ENCODE data around the gene DIDO1. TPM values are rescaled to one million over a fixed set of nuclear protein-coding genes. Genes with fewer than 3 reads are reported as not detected.

The DIDO1 gene
- total and polyA plus RNA-seq, 2 of the 13 experiments (the other 11 are each of a cell fraction or from before 2014, with no cell fraction given) = 75.0 to 75.1 TPM

GRCh38 chr20:62921119-62921687, 5.1 kb downstream of the DIDO1 start (continued):
- TF ChIP-seq FOXO4 (CRISPR knock-in tag; conservative IDR thresholded peaks at IDR 0.05) = no peak
- no peak for TF ChIP-seq ATF5 (CRISPR knock-in tag; IDR thresholded peaks at IDR 0.05; ENCODE audit: low read depth)
- TF ChIP-seq MLX (CRISPR knock-in tag; IDR thresholded peaks at IDR 0.05) = no peak
- no peak for TF ChIP-seq NFRKB (IDR thresholded peaks at IDR 0.05)
- 0 out of 2 replicates have a peak, but pooled peaks have one; percentile 52 for TF ChIP-seq SPEN (CRISPR knock-in tag; IDR thresholded peaks at IDR 0.05; ENCODE audit: low read depth)
- no peak for TF ChIP-seq ZNF703 (CRISPR knock-in tag; IDR thresholded peaks at IDR 0.05; ENCODE audit: borderline replicate concordance)
- no peak for TF ChIP-seq FLYWCH1 (CRISPR knock-in tag; IDR thresholded peaks at IDR 0.05)
- TF ChIP-seq ATF2 (CRISPR knock-in tag; IDR thresholded peaks at IDR 0.05) = 0 out of 2 replicates have a peak, but pooled peaks have one; percentile 57
- TF ChIP-seq SKI (IDR thresholded peaks at IDR 0.05; ENCODE audit: partially characterized antibody) = peak; percentile 82
- no peak for TF ChIP-seq FOXP4 (CRISPR knock-in tag; IDR thresholded peaks at IDR 0.05)
- no peak for TF ChIP-seq RBM39 (IDR thresholded peaks at IDR 0.05; ENCODE audit: low read depth, low read length, poor library complexity, severe bottlenecking)
- TF ChIP-seq HOXA3 (CRISPR knock-in tag; IDR thresholded peaks at IDR 0.05) = peak; percentile 64; the same call in 1 of the 2 replicates
- TF ChIP-seq ZNF607 (CRISPR knock-in tag; IDR thresholded peaks at IDR 0.05; ENCODE audit: borderline replicate concordance) = no peak
- no peak for TF ChIP-seq TIGD3 (CRISPR knock-in tag; IDR thresholded peaks at IDR 0.05; ENCODE audit: borderline replicate concordance)
- TF ChIP-seq ZBTB25 (CRISPR knock-in tag; IDR thresholded peaks at IDR 0.05) = 0 out of 2 replicates have a peak, but pooled peaks have one; percentile 52
- TF ChIP-seq MYPOP (CRISPR knock-in tag; IDR thresholded peaks at IDR 0.05) = no peak
- peak; percentile 62 for TF ChIP-seq ELF3 (CRISPR knock-in tag; IDR thresholded peaks at IDR 0.05)
- 0 out of 2 replicates have a peak, but pooled peaks have one; percentile 28 for TF ChIP-seq ZNF205 (CRISPR knock-in tag; IDR thresholded peaks at IDR 0.05)
- TF ChIP-seq CBX1 (IDR thresholded peaks at IDR 0.05; ENCODE audit: low read depth) = no peak
- TF ChIP-seq SOX5 (CRISPR knock-in tag; IDR thresholded peaks at IDR 0.05; ENCODE audit: borderline replicate concordance) = peak; percentile 53; the same call in 1 of the 2 replicates

Measured in HepG2 (cell line).